HG02763 (cell line): ENCODE data around the gene SNTN.
"Not testable (repeated sequence)": the region's sequence is repeated elsewhere in the genome, so short reads cannot be mapped to it uniquely, and the experiment has no call there.

ENCODE experiments used
- ATAC-seq: cut with Tn5 transposase; IDR thresholded peaks from one replicate; pipeline ENCODE4 v1.9.1; 2021; ENCODE audit warnings: mild to moderate bottlenecking, moderate library complexity; ENCODE audit not compliant: unreplicated experiment

The SNTN gene

DNA sequence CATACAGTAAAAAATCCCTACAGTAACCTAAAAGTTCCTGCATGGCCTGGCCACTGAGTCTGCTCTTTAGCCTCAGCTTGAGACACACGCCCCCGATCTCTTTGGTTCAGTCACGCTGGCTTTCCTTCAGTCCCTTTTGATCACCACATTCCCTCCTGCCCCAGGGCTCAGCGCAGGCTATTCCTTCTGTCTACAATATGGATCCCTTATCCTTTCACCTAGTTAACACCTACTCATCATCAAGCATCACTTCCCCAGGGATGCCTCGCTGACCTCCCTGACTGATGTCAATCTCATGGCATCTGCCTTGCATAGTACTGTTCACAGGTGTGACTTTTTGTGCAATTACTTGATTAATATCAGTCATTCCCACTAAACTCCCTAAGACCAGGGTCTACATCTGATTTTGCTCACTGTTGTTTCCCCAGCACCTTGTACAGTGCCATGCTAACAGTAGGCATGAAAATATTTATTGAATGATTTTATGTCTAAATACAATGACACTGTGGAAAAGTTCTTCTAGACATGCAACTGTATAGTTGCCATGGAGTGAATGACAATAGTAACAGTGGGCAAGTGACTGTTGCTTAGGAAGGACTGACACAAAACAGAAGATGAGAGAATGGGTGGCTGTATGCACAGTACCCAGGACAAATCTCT lies at the start of gene SNTN:
TSS of gene SNTN (plus strand) at position 610 of the 660 bp plus-strand sequence. CDS start at position 623, 13 bp downstream.
- no peak for ATAC-seq

DNA sequence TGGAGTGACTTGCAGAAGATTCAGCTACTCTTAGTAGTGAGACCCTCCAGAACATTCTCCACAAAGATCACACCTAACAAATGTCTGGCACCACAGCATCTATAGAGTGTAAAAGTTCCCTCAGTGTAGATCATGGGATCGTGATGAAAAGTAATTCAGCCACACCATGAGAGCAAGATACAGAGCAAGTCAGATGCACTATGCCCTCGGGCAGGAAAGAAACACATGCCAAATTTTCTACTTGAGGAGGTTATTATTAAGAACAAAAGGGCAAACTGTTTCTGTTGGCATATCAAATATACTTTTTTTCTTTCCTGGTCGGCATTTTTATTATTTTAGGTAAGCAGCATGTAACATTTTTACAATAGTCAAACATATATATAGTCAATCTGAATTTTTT lies 44.8 kb upstream of the SNTN start:
- ATAC-seq = no peak

DNA sequence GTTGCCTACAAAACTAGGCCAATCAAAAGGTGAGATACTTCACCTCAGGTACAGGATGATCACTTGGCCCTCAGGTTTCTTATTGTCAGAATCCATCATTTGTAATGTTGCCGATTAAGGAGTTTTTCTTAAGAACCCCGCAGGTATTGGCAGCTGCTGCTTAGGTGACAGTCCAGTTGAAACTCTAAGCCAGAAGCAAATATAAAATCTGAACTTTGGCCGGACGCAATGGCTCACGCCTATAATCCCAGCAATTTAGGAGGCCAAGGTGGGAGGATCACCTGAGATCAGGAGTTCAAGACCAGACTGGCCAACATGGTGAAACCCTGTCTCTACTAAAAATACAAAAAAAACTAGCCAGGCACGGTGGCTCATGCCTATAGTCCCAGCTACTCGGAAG lies 43.1 kb upstream of the SNTN start:
- no peak for ATAC-seq

DNA sequence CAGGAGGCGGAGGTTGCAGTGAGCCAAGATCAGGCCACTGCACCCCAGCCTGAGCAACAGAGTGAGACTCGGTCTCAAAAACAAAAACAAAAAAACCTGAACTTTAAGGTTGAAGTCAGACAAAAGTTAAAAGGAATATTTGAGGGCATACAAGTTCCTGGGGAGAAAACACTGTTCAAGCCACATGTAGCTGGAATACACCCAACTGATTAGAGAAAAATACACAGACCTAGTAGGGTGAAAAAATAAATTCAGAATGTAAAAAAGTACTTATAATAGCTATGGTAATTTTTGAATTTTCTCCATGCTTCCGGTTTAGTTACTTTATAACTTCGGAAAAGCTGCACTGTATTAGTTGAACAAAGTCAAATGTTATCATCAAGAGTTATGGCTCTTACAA lies 42.6 kb upstream of the SNTN start:
- no peak for ATAC-seq

DNA sequence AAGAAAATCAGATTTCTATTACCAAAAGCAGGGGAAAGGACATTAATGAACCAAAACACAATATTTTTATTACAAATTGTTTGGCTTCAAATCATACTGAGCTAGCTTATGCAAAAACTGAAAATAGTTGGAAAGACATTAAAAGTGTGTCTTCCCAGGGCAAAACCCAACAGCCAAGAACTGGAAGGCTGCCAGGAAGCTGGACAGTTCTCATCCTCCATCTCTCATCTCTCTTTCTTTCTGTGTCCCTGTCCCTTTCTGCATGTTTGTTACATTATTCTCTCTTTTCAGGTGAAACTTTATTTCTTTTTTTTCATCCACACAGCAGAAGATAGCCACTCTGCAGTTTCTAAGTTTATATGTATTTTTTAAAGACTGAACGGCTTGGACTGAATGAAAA lies 41.1 kb upstream of the SNTN start:
- no peak for ATAC-seq

DNA sequence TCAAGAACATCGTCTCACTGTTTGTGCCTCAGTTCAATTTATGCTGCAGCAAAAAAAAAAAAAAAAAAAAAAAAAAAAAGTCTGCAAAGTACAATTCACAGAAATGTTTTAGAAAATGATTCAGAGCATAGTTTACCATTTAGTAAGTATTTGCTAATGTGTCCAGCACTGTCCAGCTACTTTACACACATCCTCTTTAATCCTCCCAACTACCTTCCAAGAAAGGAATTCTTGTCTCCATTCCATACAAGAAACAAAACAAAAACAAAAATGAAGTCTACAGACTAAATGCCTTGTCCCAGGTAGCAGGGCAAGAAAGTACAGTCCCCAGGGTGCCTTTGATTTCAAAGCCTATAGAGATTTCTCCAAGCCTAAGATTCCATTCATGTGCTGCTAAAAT lies 38.9 kb upstream of the SNTN start:
- ATAC-seq = no peak

DNA sequence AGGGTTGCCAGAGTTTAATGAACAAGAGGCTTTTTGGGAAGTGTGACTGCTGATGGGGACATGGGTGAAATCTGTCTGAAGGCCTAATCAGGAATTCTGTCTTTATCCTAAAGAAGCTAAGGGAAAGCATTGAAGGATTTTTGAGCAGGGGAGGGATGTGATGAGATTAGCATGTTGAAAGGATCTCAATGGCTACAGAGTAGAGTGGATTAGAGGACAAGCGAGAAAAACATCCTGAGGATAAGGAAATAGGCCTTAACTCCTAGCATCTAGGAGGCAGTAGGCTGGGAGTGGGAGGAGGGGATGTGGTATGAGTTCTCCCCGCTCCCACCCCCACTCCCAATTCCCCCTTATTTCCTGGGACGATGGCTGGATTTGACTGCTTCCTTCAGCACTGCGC lies 35.1 kb upstream of the SNTN start:
- ATAC-seq = no peak

DNA sequence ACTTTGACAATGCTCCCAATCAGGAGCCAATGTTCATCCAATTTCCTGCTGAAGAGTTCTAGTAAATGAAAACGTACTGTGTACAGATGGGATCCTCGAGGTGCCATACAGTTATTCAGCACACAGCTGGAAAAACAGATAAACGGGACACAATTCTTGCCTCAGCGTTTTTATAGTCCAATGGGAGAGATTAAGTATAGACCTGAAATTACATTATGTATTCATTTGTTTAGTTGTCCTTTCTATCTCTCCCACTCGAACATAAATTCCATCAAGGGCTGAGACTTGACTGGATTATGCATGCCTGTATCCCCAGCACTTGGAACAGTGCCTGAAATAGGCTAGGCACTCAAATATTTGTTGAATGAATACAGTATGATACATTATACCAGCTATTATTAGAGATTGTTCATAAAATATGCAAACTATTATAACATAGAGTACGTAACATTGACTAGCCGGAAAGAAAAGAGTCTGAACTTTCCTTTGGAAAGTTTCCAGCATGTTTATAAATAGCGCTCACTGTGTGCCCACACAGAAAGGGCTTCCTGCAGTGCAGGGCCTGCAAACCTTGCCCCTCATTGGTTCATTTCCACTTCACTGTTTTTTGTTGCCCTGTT lies 27.4 kb upstream of the SNTN start:
- no peak for ATAC-seq

DNA sequence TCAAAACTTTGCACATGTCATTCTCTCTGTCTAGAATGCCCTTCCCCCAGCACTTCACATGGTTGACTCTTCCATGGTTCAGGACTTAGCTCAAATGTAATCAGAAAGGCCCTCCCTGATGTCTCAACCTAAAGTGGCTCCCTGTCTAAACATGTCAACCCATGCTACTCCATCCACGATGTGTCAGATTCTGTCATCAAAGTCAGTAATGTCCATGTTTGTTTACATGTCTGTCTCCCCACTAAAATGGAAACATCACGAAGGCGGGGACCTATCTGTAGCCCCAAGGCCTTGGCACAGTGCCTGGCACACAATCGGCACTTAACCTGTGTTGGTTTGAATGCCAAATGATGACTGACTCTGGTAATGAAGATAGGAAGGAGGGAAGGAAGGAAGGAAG lies 20.8 kb upstream of the SNTN start:
- no peak for ATAC-seq

DNA sequence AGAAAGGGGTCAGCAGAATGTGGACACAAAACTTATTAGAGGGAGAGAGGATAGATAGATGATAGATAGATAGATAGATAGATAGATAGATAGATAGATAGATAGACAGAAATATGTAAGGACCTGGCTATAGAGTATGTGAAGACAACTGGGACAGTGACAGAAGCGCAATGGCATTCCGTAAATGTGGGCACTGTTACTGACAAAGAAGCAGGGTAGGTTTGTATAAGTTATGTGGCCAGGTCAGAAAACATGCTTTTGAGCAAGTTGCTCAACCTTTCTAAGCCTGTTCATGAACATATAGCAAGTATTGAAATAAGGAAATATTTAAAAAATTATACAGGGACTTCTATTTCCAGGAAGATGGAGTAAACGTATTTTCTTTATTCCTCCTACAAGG lies 17.3 kb upstream of the SNTN start:
- ATAC-seq = no peak

DNA sequence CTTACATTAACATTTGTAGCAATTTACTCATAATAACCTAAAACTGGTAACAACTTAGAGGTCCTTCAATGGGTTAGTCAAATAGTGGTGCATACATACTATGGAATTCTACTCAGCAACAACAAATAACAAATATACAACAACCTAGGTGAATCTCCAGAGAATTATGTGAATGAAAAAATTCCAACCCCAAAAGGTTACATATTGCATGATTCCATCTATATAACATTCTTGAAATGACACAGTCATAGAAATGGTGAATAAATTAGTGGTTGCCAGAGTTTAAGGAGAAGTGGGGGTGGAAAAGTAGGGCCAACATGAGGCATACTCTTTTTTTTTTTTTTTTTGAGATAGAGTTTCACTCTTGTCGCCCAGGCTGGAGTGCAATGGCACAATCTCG lies 12.7 kb upstream of the SNTN start:
- ATAC-seq = no peak

DNA sequence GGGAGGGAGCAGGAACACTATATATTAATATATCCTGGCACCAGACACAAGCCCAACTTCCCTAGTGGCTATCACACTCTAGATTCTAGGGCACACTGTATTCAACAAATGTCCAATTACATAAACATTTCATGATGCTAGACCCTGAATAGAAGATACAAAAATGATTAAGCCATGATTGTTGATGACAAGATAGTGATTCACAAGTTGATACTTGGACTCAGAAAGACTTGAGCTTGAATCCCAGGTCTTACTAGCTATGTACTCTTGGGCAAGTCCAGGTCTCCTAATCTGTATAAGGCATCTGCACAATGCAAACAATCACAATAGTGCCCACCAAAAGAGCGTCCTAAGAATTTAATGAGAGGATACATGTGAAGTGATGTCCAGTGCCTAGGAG lies 10.0 kb upstream of the SNTN start:
- no peak for ATAC-seq

DNA sequence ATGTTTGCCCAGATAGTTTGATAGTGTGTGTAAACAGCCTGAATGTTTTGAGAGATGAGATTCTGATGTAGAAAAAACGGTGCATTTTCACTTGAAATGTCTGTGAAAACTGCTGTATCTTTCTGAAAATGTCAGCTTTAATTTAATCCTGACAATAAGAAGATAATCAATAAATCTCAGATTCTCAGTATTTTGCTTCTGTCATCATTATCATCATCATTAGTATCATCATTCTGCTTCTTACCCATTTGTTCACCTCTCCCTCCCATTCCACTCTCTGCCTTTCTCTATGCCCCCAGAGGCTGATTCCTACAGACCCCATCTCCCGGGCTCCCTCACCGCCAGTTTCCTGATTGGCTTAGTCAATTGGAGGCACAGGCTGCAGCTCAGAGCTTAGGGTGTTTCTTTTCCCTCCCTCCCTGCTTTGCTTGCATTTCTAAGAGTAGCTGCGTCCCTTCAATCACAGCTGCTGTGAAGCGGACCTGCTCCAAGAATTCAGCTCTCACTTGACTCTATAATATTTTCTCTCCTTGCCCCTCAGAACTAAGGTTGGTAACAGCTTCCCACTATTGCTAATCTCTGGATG lies 8.2 kb upstream of the SNTN start:
- no peak for ATAC-seq

DNA sequence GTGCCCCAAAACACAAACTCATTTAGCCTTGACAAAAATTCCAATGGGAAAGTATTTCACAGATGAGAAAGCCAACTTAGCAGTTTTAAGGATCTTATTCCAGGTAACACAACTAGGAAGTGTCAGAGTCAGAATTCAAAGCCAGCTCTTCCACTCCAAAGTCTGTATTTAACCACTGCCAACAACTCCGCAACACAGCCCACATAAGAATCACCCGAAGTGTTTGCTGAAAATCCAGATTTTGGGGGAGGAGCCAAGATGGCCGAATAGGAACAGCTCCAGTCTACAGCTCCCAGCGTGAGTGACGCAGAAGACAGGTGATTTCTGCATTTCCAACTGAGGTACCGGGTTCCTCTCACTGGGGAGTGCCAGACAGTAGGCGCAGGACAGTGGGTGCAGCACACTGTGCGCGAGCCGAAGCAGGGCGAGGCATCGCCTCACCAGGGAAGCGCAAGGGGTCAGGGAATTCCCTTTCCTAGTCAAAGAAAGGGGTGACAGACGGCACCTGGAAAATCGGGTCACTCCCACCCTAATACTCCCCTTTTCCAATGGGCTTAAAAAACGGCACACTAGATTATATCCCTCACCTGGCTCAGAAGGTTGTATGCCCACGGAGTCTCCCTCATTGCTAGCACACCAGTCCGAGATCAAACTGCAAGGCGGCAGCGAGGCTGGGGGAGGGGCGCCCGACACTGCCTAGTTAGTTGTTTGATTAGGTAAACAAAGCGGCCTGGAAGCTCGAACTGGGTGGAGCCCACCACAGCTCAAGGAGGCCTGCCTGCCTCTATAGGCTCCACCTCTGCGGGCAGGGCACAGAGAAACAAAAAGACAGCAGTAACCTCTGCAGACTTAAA lies 7.3 kb upstream of the SNTN start:
- not testable (repeated sequence) for ATAC-seq

DNA sequence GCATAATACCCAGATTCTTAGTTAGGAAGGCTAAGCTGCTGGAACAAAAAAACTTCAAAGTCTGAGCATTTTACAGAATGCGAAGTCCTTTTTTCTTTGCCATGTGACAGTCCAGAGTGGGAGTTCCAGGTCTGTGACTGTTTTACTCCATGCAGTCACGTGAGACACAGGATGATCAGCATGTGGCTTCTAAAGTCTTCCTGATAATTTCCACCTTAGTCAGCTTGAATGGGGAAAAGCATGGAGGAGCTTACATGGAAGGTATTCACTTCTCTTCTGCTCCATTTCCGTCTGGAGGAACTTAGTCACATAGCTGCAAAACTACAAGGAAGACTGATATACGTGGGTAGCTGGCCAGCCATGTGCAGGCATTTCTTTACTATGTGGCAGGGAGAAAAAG lies 1.7 kb downstream of the SNTN start:
- ATAC-seq = no peak

DNA sequence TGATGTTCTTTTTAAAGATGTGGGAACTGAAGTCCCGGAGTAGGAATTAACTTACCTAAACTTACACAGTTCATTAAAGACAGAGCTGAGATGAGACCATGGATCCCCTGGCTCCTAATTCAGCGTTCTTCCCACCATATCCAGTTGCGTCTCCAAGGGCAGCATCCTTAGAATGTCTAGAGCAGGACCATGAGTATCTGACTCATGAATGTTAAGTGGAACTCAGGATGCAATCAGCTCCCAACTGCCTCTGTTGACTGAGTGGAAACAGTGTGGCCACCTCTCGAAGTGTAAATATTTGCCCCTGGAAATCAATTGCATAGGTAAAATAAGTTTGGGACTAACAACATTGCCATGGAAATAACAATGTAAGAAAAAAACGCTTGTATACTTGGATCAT lies 2.5 kb downstream of the SNTN start:
- no peak for ATAC-seq

DNA sequence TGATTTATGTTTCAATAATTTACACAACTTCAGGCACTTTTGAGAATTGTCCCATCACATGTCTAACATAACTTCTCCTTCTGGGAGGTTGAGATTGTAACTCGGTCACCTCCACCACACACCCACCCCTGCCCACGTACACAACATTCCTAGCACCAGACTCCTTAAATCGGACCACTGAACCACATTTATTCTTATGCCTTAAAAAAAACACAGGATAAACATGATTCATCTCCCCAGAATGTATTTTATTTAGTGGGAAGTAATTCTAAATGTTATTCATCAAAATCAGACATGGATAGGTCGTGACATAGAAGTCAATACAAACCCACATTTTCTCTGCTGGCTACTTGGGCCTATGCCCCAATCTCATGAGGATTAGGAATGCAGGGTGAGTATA lies 3.0 kb downstream of the SNTN start:
- no peak for ATAC-seq

DNA sequence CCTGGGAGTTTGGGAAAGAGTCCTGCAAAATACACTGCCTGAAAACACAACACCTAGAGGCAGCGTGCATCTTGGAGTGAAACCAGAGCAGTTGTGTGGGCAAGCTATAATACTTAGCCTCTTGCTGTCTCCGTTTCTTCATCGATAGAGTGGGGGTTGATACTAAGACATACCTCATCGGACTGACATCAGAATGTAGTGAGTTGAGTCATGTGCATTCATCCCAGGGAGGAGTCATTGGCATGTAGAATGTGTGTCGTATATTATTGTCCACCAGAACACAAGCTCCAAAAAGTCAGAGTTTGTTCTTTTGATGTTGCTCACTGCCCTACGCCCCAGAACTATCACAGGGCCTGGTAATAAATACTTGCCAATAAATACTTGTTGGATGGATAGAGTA lies 4.3 kb downstream of the SNTN start:
- ATAC-seq = no peak

DNA sequence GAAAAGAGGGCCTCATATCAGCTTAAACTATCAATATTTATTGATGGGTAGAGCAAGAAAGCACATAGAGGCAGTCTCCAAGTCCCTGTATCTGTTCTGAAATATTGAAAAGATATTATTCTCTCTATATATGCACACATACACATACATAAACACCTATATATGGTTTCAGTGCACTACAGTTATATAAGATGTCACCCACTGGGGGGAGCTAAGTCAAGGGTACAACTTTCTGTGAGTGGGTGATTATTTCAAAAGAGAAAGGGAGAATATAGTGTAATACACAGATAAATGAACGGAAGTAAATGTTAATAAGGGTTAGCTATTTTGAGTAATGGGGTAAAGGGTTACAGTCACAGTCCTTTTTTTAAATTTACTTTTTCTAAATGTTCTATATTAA lies 8.8 kb downstream of the SNTN start:
- ATAC-seq = no peak

DNA sequence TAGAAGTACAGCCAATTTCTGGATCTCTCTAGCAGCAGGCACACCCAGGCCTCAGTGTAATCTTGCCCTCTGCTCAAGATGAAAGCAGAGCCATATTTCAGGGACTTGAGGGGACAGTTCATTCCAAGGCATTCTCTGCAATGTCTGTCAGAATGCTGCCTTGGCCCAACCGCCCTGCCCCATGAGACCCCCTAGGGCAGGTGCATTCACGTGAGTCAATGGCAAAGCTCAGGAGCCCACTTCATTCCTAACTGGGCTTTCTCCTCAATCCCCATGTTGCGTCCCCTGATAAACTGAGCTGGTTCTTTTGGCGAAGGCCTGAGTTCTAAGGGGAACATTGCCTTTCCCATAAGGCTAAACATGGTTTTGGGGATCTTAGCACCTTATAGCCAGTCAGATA lies 9.5 kb downstream of the SNTN start:
- no peak for ATAC-seq

DNA sequence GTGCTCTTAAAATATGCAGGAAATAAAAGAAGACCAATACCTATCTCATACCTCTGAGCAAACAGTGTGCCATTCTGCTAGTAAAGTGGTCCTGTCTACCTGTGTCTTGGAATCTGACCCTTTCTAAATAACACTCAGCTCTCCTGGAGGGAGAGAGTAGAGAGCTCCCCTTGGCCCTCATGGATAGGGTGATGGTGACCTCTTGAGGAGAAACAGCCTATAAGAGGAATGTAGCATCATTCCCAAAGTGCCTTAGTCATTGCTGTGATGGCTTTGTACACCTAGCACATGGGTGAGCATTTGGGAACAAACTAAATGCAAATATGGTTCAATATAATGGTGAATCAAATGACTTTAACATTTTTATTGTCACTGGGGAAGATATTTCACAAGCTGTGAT lies 10.0 kb downstream of the SNTN start:
- no peak for ATAC-seq

DNA sequence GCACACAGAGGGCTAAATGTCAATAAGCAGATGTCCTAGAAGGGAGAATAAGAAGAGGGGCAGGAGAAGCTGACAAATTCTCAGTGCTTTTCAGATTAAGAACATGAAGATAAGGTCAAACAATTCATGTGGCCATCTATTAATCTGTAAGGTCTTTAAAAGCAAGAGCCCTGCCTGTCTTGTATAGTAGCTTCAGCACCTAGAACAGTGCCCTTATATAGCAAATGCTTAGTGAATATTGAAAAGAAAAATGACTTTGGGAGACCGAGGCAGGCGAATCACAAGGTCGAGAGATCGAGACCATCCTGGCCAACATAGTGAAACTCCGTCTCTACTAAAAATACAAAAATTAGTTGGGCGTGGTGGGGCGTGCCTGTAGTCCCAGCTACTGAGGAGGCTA lies 18.1 kb downstream of the SNTN start:
- ATAC-seq = no peak
